ENCODE measurements around the gene PRPF19. TPM values are rescaled to one million over a fixed set of nuclear protein-coding genes. Genes with fewer than 3 reads are reported as not detected.

The PRPF19 gene
- total and polyA plus RNA-seq, 9 of the 15 experiments (the other 6 are each of a cell fraction or from before 2014, with no cell fraction given) = 9.4 to 212 (median 73.2) TPM

DNA sequence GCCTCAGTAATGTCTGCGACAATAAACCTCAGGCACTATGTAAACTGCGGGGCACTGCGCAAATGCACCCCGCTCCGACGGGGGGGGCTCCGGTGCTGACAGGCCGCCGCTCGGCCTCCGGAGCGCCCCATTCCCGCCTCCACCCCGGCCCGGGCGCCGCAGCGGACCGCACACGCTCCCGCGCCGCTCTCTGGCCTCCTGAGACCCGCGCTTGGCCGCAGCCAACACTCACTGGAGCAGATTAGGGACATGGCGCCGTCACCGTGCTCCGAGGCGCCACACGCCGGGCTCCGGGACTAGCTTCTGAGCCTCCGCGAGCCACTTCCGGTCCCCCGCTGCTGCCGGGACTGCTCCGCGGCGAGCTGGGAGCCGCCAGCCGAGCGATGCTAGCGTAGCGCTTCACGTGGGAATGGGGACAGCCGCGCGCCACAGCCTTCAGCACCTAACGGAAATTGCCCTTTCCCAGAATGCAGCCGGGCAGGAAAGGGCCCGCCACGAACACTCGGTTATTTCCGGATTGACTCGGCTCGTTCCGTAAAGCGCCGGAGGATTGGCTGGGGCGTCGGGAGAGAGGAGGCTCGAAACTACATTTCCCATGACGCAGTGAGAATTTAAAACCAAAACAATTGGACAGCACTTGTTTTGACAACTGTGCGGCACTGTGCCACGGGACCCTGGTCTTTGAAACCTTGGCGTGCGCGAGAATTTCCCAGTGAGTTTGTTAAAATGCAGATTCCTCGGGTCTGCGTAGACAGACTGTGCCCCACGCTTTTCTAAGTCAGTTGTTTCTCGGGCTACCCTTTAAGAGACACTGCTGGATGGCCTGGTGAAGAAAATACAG is at the start of gene PRPF19 (continued):
- TF ChIP-seq FOXO4 (CRISPR knock-in tag; IDR thresholded peaks at IDR 0.05) (no peak), FUS (optimal IDR thresholded peaks at IDR 0.05; ENCODE audit: low read depth, low read length) (peak; percentile 38), ZBTB26 (CRISPR knock-in tag; IDR thresholded peaks at IDR 0.05) (no peak), ZNF174 (CRISPR knock-in tag; IDR thresholded peaks at IDR 0.05) (no peak), ZC3H8 (IDR thresholded peaks at IDR 0.05) (no peak), NCOA6 (IDR thresholded peaks at IDR 0.05) (no peak), SMARCC2 (IDR thresholded peaks at IDR 0.05; ENCODE audit: low read depth) (no peak), ATF7 (IDR thresholded peaks at IDR 0.05) (peak; percentile 79), KDM1A (IDR thresholded peaks at IDR 0.05) (no peak), CGGBP1 (CRISPR knock-in tag; IDR thresholded peaks at IDR 0.05) (no peak), GATA2 (CRISPR knock-in tag; IDR thresholded peaks at IDR 0.05) (0 out of 2 replicates have a peak, but pooled peaks have one; percentile 1), FIP1L1 (IDR thresholded peaks at IDR 0.05; ENCODE audit: low read depth, low read length, poor library complexity, severe bottlenecking) (peak; percentile 82), HNRNPUL1 (IDR thresholded peaks at IDR 0.05; ENCODE audit: low read length) (no peak), FOXA3 (CRISPR knock-in tag; conservative IDR thresholded peaks at IDR 0.05 in 1 of 2, IDR thresholded peaks at IDR 0.05 in 1 of 2) (no peak), MAZ (CRISPR knock-in tag; conservative IDR thresholded peaks at IDR 0.05 in 1 of 2, IDR thresholded peaks at IDR 0.05 in 1 of 2) (peak; percentile 65 to 66; a peak in 2 of 4 replicates), SETDB1 (IDR thresholded peaks at IDR 0.05; ENCODE audit: low read length) (no peak), C11orf30 (IDR thresholded peaks at IDR 0.05; ENCODE audit: low read depth) (peak; percentile 74), TAL1 (IDR thresholded peaks at IDR 0.05) (no peak), EGR1 (conservative IDR thresholded peaks at IDR 0.05) (no peak), NFYB (IDR thresholded peaks at IDR 0.05; ENCODE audit: extremely low read depth, insufficient read length) (peak; percentile 5), HEY1 (CRISPR knock-in tag; IDR thresholded peaks at IDR 0.05; ENCODE audit: borderline replicate concordance) (no peak), TCF7 (IDR thresholded peaks at IDR 0.05; ENCODE audit: borderline replicate concordance) (no peak), PREB (CRISPR knock-in tag; IDR thresholded peaks at IDR 0.05) (no peak)
- TF ChIP-seq, protein P1, sequence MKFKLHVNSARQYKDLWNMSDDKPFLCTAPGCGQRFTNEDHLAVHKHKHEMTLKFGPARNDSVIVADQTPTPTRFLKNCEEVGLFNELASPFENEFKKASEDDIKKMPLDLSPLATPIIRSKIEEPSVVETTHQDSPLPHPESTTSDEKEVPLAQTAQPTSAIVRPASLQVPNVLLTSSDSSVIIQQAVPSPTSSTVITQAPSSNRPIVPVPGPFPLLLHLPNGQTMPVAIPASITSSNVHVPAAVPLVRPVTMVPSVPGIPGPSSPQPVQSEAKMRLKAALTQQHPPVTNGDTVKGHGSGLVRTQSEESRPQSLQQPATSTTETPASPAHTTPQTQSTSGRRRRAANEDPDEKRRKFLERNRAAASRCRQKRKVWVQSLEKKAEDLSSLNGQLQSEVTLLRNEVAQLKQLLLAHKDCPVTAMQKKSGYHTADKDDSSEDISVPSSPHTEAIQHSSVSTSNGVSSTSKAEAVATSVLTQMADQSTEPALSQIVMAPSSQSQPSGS (CRISPR knock-in tag; IDR thresholded peaks at IDR 0.05) = no peak
